Smooth muscle cell of bladder (primary cell): ENCODE results near the gene CCDC60. TPM values are rescaled to one million over a fixed set of nuclear protein-coding genes. Genes with fewer than 3 reads are reported as not detected.

Source experiments
- total RNA-seq: library from RNA; depleted of rRNA; stranded (reverse); fragments of >200 nt; gene quantifications from 2 replicates; pipeline ENCODE4 v1.2.3, GENCODE V29; 2014

The CCDC60 gene, protein sequence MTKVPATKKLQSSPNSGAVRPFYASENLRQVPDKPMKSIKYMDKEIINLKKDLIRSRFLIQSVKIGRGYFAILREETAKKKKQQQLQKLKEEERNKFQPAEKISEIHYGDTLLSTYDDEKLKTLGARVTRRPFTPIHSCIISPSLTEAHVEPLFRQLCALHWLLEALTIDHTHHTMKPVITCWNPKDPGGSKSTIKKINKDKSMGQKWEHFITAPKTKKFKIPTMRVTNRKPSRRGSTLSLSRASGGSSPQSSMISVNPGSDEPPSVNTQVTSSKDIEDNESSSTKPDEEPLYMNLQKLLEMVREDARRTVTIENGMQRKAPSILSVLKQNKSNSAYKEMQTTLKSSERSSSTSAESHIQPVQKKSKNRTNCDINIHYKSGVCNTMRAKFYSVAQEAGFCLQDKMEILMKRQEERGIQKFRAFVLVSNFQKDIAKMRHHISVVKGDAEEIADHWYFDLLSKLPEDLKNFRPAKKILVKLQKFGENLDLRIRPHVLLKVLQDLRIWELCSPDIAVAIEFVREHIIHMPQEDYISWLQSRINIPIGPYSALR
- total RNA-seq: not detected in 2 replicates

DNA sequence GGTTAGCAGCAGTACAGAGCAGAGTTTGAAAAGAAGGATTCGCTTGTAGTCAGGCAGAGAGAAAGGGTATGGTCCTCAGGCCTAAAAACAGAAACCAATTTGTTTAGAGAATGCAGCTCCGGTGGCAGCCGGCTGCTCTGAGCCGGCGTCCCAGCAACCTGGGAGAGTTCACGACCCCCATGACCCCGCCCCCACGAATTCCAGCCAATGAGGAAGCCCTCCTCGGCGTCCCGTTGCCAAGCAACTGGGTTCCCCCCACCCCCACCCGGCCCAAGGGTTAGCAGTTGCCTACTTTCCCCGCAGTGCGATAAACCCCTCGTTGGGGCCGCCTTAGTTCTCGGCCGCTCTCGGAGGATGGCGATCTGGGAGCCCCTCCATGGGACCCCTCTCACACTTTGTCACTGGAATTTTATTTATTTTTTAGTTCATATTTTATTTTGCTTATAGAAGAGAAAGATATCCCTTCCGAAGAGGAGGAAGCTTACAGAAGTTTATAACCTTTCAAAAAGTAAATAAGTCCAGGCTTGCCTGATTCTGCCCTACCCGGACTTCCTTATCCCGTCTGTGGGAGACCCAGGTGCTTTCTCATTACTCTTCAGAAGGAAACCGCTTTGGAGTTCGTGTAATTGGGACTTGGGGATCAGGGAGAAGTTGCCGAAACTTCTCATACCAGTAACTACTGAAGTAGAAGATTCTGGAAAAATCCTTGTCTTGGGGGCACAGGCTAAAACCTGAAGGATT, at the start of gene CCDC60:
CCDC60 (plus strand) TSS at position 300 of the 741 bp plus-strand sequence. CDS start 448 bp downstream, outside the sequence.

Other genes with a start within 250 kb of the CCDC60 start
- gene HSPB8, start 155.8 kb upstream of the CCDC60 start, total RNA-seq: 9.8 and 18.1 TPM in 2 replicates